Left forelimb (tissue), 1 donor: Measurements from ENCODE around the gene DDX21.
"Not testable (repeated sequence)": the region's sequence is repeated elsewhere in the genome, so short reads cannot be mapped to it uniquely, and the experiment has no call there.

Experiments
- DNase-seq: peaks from one replicate; pipeline ENCODE4 v3.0.0-alpha.2; 2018; ENCODE audit warnings: low spot score

The DDX21 gene

DNA sequence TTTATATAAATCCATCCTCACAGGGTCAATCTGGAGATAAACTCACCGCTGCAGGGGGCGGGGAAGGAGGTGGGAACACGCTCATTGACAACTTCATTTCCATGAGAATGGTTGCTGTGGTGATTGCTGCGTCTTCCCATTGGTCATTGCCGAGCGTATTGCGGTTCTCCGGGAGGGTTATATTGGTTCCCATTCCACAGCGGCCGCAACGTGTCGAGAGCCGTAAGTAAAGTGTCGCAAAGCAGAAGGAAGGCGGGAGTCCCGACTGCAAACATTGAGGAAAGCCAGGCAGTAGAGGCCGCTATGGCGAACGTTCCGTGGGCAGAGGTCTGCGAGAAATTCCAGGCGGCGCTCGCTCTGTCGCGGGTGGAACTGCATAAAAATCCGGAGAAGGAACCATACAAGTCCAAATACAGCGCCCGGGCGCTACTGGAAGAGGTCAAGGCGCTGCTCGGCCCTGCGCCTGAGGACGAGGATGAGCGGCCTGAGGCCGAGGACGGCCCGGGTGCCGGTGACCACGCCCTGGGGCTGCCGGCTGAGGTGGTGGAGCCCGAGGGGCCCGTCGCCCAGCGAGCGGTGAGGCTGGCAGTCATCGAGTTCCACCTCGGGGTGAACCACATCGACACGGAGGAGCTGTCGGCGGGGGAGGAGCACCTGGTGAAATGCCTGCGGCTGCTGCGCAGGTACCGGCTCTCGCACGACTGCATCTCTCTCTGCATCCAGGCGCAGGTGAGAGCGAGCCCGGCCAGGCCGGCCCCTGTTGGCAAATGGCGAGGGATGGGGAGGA lies 32.8 kb downstream of the DDX21 start, which contains the start of gene KIFBP:
KIFBP (plus strand) TSS at position 274 of the 787 bp plus-strand sequence; CDS start at position 304, 30 bp downstream.
- DNase-seq = peak; percentile 90

DNA sequence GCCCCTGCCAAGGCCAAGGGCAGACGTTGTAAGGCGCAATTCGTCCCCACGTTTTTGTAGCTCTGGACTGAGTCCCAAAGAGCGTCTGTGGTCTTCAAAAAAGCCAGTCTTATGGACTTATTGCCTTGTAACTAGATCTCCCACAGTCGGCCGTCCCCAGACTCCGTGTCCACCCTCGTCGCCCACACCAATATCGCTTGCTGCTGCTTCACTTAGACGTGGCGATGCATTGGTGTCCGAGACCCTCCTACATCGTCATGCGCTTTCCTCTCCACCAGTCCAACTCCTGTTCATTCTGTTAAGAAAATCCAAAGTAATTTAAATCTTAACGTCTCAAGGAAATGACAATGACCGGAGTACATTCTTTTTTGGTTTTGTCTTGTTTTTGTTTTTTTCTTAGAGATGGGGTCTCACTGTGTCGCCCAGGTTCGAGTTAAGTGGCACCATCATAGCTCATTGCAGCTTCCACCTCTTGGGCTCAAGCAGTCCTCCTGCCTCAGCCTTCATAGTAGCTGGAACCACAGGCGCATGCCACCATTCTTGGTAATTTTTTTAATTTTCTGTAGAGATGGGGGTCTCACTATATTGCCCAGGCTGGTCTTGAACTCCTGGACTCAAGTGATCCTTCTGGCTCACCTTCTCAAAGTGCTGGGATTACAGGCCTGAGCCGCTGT lies 33.5 kb downstream of the DDX21 start:
- DNase-seq = no peak

DNA sequence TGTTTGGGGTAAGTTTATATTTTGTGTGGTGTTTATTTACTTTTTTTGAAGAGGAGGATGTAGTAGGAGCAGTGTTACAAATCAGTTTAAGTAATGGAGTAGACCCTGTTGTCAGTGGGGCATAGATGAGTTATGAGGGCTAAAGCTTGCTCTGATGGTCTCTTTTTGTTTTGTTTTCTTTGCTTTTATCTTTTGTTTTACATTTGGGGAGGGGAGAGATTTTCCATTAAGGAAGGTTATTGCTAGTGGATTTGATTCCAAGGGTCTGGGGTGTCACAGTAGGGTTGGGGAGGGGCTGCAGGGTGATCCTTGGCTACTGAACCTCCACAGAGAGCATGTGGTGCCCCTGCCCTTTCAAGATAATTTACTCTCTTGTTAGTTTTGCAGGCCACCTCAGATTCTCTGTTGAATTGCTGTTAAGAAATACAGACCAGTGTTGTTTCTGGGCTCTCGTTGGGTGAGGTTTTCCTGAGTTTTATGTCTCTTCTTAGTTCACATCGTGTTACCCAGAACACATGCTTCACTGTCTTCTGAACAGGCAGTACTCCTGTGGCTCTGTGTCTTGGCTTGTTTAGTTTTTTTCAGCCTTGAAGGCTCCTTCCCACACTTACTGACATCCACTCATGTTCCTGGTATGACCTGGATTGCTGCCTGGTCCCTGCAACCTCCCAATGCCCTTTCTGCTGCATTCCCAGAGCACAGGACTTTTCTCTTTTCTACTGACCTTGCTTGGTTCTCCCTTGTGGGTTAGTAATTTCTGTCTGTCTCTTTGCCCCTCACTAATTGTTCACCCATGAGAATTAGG lies 36.9 kb downstream of the DDX21 start:
- no peak for DNase-seq

DNA sequence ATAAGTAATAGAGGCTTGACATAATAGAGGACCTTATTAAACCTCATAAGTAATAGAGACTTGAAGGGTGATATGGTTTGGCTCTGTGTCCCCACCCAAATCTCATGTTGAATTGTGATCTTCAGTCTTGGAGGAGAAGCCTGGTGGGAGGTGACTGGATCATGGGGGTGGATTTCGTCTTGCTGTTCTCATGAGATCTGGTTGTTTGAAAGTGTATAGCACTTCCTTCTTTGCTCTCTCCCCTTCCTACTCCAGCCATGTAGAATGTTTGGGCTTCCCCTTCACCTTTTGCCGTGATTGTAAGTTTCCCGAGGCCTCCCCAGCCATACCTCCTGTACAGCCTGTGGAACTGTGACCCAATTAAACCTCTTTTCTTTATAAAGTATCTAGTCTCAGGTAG lies 41.2 kb downstream of the DDX21 start:
- DNase-seq = no peak

DNA sequence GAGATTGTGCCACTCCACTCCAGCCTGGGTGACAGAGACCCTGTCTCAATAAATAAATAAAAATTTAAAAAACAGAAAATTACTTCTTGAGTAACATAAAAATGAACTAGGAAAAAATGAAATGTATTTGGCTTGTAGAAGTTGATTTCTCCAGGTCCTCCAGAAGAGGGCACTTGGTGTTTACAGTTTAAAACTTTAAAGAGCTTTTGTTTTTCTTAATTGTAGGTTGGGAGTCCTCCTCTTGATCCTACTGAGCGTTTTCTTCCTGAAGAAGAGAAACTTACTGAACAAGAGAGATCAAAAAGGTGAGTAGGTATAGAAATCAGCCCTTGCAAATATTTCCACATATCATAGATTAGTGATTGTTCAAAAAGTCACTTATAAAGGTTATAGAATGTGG lies 48.9 kb downstream of the DDX21 start:
- DNase-seq = no peak

DNA sequence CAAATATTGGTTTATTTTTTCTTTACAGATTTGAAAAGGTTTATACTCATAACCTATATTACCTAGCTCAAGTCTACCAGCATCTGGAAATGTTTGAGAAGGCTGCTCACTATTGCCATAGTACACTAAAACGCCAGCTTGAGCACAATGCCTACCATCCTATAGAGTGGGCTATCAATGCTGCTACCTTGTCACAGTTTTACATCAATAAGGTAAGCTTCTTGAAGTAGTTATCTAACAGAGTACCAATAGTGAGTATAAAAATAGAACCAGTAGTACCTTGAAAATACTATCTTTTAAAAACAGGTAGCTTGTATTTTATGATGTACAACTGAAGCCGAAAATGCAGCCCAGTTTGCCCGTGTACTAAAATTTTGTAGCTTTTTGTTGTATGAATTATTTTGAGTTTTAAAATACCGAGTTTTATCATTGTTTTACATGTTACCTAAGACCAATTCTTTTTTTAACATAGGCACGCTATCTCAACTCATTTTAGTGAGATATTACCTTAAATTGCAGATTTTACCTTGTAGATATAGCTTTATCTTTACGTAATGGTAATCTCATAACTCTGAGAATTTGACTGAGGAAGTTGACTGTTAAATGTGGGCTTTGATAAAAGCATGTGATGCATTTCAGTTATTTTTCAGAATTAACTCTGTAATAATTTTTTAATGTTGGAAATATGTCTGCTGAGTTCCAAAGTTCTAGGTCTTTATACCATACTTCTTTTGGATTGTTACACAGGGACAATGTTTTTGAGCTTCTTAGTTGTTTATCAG lies 49.9 kb downstream of the DDX21 start:
- no peak for DNase-seq

DNA sequence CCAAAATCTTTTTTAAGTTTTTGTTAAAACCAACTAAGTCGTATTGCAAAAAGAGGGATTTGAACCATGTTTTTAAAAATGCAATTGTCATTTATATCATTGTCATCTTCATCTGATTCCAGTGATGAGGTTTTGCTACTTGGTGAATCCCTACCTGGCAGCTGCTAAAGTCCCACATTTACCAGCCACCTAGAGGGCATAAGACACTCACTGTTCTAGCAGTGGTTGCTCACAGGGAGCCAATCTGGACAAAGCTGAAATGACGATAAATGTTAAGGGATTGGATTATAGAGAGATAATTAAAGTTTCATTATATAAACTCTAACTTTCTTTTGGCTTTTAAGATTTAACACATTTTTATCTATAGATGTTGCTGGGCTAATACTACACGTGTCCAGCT lies 51.3 kb downstream of the DDX21 start:
- no peak for DNase-seq

DNA sequence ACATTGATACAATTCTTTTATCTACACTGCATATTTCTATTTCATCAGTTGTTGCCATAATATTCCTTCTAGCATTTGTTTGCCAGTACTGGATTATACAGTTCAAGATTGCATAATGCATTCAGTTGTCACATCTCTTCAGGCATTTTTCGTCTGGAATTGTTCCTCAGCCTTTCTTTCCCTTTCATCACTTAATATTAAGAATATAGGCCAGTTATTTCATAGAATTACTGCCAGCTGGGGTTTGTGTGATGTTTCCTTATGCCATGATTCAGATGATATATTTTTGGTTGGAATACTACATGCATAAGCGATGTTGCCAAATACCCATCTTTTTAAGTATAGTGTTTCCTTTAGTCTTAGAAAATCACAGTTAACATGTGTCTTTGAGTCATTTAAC lies 53.4 kb downstream of the DDX21 start:
- DNase-seq = no peak

DNA sequence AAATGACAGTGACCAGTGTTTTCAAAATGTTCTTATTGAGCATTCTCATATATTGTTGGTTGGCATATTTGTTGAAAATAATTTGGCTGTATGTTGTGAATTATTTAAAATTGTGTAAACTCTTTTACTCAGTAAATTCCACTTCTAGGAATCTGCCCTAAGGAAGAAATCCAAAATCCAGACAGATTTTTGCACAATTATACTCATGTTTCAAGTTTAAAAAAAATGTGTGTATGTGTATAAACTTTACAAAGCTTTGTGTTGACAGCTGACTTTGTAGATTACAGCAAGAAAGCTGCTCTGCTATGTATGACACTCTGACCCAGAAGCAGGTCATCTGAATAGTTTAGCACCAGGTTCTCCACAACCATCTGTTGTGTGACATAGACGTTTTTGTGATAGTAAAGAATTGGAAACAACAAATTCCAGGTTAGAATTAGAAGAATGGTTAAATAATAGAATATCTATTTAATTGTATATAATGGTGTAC lies 54.2 kb downstream of the DDX21 start:
- DNase-seq = no peak

DNA sequence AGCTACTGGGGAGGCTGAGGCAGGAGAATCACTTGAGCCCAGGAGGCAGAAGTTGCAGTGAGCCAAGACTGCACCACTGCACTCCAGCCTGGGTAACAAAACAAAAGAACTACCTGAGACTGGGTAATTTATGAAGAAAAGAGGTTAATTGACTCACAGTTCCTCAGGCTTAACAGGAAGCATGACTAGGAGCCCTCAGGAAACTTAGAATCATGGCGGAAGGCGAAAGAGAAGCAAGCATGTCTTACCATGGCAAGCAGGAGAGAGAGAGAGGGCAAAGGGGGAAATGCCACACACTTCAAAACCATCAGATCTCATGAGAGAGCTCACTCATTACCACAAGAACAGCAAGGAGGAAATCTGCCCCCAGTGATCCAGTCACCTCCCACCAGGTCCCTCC lies 56.8 kb downstream of the DDX21 start:
- not testable (repeated sequence) for DNase-seq

DNA sequence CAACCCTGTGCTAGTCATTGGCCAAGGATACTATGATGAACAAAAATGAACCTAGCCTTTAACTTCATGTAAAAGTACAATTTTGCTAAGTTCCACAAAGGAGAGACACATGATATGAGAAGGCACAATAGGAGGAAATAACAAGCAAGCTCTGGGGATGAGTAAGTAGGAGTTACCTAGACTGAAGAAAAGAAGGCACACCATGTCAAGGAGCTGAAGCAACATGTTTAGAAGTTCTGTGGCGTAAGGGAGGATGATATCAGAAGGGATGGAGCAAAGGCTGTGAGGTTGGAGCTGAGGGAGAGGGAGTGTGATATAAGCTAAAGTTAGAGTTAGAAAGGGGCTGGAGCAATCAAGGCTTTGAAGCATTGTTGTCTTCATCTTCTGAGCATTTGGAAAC lies 58.2 kb downstream of the DDX21 start:
- DNase-seq = no peak

DNA sequence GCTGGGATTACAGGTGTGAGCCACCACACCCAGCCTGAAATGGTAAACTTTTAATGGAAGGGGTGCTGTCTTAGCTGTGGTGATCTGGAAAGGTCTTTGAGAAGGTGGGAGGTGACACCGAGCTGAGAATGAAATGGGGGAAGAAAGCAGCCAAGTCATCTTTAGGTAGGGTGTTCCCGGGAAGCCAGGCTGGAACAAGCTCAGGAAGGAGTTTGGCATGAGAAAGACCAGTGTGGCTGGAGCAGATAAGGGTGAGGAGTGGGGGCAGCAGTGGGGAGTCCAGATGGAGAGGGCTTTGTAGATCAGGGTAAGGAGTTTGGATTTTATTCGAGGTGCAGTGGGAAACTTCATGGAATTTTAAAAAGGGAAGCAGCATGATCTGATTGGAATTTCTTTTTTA lies 62.6 kb downstream of the DDX21 start:
- no peak for DNase-seq

DNA sequence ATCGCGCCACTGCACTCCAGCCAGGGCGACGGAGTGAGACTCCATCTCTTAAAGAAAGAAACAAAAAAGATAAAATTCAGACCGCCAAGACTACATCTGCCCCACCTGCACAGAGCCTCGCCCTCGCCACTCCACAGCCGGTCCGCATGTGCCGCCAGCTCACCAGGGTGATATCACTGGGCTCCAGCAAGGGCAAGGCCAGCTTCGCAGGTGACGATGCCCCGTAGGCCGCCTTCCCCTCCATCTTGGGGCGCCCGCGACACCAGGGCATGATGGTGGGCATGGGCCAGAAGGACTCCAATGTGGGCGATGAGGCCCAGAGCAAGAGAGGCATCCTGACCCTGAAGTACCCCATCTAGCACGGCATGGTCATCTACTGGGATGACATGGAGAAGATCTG lies 66.6 kb downstream of the DDX21 start:
- DNase-seq = no peak

DNA sequence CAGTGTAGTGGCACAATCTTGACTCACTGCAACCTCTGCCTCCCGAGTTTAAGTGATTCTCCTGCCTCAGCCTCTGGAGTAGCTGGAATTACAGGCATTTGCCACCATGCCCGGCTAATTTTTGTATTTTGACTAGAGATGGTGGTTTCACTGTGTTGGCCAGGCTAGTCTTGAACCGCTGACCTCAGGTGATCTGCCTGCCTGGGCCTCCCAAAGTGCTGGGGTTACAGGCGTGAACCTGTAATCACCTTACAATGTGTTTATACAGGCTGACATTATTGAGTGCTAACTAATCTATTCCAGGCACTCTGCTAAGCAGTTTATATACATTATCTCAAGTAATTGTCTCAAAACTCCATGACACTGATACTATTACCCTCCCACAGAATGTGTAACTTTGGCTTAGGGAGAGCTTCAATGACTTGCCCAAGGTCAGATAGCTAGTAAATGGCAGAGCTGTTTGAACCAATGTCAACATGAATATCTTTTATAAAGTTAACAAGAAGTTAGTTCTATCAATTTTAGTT lies 69.5 kb downstream of the DDX21 start:
- DNase-seq = no peak

DNA sequence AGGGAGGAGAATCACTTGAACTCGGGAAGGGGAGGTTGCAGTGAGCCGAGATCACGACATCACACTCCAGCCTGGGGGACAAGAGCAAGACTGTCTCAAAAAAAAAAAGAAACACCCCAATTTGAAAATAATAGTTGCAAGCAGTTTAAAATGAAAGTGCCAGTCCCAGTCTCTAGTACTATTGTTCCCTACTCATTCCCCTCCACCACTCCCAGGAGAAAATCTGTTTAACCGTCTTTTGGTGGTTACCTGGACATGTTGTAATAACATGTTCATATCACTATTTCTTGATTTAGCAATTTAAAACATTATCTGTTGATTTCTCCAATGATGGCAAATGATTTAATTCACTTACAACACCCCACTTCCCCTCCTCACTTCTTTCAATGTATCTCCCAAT lies 77.3 kb downstream of the DDX21 start:
- no peak for DNase-seq
